PFSK-1 (cell line): ENCODE data around the gene ULK4.

Experiments
- FOXP2 ChIP-seq: optimal IDR thresholded peaks from 2 replicates; pipeline ENCODE3; 2011; ENCODE audit warnings: borderline replicate concordance, control low read depth, inconsistent platforms; ENCODE audit not compliant: insufficient read depth; ENCODE audit errors: extremely low read length, extremely low read depth
- POLR2AphosphoS5 ChIP-seq: IDR thresholded peaks from 2 replicates; pipeline ENCODE4 v1.6.1; 2012; ENCODE audit warnings: low read depth, mild to moderate bottlenecking, control low read depth, low read length, moderate library complexity
- SIN3A ChIP-seq: IDR thresholded peaks from 2 replicates; pipeline ENCODE4 v1.6.1; 2012; ENCODE audit warnings: mild to moderate bottlenecking, low read length, moderate library complexity, borderline replicate concordance; ENCODE audit not compliant: insufficient read depth
- TAF1 ChIP-seq: IDR thresholded peaks from 2 replicates; pipeline ENCODE4 v1.6.1; 2012; ENCODE audit warnings: low read length, control low read depth, borderline replicate concordance; ENCODE audit not compliant: insufficient read depth
- TF ChIP-seq, protein P1 (sequence below), 2 experiments: IDR thresholded peaks; 2 replicates each; pipeline versions ENCODE4 v1.6.1 to v1.8.0; 2011 to 2012; ENCODE audit warnings: low read depth in 2 of 2, low read length in 2 of 2, control low read depth in 1 of 2, inconsistent platforms in 1 of 2, mild to moderate bottlenecking in 1 of 2, moderate library complexity in 1 of 2; ENCODE audit not compliant: insufficient read depth in 1 of 2

The ULK4 gene

DNA sequence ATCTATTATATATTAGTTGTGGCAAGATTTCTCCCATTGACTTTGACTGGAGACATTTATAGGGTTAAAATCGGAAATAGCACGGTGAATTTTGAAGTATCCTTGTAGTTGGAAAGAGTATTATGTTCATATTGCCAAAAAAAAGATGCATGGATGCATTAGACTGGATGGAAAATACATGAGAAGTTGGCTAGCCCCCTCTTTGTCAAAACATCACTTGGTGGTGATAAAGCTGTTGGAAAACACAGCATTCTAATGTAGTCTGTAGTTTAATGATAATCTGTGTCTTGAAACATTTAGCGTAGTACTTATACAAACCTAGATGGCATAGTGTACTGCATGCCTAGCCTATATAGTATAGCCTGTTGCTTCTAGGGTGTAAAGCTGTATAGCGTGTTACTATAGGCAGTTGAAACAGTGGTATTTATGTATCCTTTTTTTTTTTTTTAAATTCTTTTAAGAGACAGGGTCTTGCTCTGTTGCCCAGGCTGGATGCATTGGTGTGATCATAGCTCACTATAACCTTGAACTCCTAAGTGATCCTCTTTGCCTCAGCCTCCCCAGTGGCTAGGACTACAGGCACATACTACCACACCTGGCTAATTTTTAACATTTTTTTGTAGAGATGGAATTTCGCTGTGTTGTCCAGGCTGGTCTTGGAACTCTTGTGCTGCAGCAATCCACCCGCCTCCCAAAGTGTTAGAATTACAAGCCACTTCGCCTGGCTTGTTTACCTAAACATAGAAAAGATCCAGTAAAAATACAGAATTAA lies 740.8 kb downstream of the ULK4 start:
- TF ChIP-seq FOXP2 (no peak), POLR2AphosphoS5 (no peak), SIN3A (no peak), TAF1 (no peak)
- TF ChIP-seq, protein P1, sequence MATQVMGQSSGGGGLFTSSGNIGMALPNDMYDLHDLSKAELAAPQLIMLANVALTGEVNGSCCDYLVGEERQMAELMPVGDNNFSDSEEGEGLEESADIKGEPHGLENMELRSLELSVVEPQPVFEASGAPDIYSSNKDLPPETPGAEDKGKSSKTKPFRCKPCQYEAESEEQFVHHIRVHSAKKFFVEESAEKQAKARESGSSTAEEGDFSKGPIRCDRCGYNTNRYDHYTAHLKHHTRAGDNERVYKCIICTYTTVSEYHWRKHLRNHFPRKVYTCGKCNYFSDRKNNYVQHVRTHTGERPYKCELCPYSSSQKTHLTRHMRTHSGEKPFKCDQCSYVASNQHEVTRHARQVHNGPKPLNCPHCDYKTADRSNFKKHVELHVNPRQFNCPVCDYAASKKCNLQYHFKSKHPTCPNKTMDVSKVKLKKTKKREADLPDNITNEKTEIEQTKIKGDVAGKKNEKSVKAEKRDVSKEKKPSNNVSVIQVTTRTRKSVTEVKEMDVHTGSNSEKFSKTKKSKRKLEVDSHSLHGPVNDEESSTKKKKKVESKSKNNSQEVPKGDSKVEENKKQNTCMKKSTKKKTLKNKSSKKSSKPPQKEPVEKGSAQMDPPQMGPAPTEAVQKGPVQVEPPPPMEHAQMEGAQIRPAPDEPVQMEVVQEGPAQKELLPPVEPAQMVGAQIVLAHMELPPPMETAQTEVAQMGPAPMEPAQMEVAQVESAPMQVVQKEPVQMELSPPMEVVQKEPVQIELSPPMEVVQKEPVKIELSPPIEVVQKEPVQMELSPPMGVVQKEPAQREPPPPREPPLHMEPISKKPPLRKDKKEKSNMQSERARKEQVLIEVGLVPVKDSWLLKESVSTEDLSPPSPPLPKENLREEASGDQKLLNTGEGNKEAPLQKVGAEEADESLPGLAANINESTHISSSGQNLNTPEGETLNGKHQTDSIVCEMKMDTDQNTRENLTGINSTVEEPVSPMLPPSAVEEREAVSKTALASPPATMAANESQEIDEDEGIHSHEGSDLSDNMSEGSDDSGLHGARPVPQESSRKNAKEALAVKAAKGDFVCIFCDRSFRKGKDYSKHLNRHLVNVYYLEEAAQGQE (IDR thresholded peaks at IDR 0.05; ENCODE audit: insufficient read depth in 1 of 2, low read depth in 2 of 2, low read length in 2 of 2), result no peak

DNA sequence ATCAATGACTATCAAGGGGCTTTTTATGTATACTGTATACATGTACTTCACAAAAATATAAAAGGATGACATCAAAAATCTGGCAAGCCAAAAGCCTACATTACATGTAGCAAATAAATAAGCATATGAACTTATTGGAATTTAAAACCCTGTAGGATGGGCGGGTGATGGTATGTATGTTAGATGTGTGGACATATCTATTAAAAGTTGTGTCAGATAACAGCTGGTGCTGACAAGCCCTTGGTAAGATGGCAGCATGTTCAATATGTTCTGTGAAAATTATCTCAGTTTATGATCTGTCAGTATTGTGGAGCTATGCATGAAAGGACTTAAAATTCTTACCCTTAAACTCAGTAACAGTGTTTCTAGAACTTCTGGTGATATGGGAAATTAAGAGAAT lies 742.5 kb downstream of the ULK4 start:
- TF ChIP-seq FOXP2, result no peak
- TF ChIP-seq TAF1, result no peak
- no peak for TF ChIP-seq POLR2AphosphoS5
- TF ChIP-seq, protein P1 (IDR thresholded peaks at IDR 0.05; ENCODE audit: insufficient read depth in 1 of 2, low read depth in 2 of 2, low read length in 2 of 2), result no peak
- TF ChIP-seq SIN3A, result no peak

DNA sequence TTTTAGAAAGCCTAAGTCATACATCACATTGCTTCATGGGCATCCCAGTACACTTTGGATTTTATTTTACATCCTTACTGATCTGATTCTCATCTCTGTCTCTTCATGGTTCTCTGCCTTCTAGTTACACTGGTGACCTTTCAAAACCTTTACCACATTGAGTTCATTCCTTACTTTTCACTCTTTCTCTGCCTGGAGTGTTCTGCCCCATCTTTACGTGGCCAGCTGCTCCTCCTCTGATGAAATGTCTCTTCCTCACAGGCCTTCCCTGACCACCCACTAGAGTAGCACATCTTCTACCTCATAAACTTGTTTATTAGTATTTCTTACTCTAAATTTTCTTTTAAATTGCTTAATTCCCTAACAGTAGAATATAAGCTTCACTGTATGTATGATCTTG lies 744.9 kb downstream of the ULK4 start:
- TF ChIP-seq, protein P1 (IDR thresholded peaks at IDR 0.05; ENCODE audit: insufficient read depth in 1 of 2, low read depth in 2 of 2, low read length in 2 of 2), result no peak
- TF ChIP-seq POLR2AphosphoS5 (no peak), FOXP2 (no peak)

DNA sequence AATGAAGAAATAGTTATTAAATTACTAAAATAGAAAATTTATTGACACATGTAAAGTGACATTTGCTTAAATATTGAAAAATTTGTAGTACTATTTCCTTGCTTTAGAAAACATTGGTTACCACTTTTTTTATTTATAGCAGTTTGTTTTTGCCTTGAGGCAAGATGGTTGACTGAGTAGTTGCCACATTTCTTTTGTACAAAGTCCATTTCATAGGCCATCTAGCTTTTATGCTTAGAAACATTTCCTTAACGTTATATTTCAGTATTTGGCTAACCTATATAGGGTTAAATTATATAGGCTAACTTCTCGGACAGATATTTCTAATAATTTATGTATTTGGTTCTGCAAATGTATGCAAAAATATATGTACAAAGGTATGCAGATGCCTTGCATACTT lies 745.5 kb downstream of the ULK4 start:
- TF ChIP-seq, protein P1 (IDR thresholded peaks at IDR 0.05; ENCODE audit: insufficient read depth in 1 of 2, low read depth in 2 of 2, low read length in 2 of 2), result no peak
- TF ChIP-seq SIN3A (no peak), TAF1 (no peak), FOXP2 (no peak), POLR2AphosphoS5 (no peak)
